Nucleus accumbens (tissue), 56 donors: Measurements from ENCODE around the gene TMEM59L.

Source experiments
- DNase-seq, 56 donors: peaks; one replicate each; lab custom pipeline; 2025; lab: John Stamatoyannopoulos, UW

The TMEM59L gene

GRCh38 chr19:18636183-18636968 is 23.7 kb downstream of the TMEM59L start:
- peak; percentile 65 to 99 (median 95) for DNase-seq

DNA sequence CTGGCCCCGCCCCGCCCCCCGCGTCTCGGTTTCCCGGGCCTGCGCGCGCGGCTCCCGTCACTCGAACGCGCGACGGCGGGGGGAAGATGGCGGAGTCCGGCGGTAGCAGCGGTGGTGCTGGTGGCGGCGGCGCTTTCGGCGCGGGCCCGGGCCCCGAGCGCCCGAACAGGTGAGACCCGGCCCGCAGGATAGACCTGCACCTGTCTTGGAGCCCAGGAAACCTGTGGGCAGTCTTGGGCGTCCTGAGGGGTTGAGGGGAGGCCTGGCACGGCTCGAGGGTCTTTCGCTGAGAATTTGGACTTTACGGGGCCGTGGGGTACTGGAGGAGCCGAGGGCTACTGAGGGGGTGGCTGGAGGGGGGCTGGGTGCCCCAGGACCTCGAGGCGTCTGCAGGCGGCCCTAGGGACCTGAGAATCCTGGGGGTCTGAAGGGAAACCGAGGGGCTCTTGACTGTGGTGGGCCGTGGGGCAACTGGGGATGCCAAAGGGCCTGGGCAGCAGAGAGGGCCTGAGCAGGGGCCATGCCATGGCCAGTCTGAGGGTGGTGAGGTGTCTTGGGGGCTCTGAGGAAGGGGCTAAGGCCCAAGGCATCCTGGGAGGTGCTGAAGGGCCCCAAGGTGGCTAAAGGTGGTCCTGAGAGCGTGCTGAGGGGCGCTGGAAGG is 24.4 kb downstream of the TMEM59L start, which contains the start of gene KLHL26:
Gene KLHL26, plus strand, starts transcription at position 60 of the 661 bp plus-strand sequence. Its CDS starts 27 bp downstream, at position 87.
- DNase-seq, result no peak

GRCh38 chr19:18637673-18638630 is 25.3 kb downstream of the TMEM59L start:
- peak in 14 of 56 donors; percentile 9 to 32 (median 16) for DNase-seq

- no peak for DNase-seq
These were observed 27.1 kb downstream of the TMEM59L start for GRCh38 chr19:18639706-18640243.

- DNase-seq, result peak in 37 of 56 donors; percentile 15 to 79 (median 52)
These were observed 31.7 kb downstream of the TMEM59L start for GRCh38 chr19:18644196-18645034.

GRCh38 chr19:18645035-18645511 is 32.4 kb downstream of the TMEM59L start:
- DNase-seq, result peak in 52 of 56 donors; percentile 20 to 94 (median 74)

DNA sequence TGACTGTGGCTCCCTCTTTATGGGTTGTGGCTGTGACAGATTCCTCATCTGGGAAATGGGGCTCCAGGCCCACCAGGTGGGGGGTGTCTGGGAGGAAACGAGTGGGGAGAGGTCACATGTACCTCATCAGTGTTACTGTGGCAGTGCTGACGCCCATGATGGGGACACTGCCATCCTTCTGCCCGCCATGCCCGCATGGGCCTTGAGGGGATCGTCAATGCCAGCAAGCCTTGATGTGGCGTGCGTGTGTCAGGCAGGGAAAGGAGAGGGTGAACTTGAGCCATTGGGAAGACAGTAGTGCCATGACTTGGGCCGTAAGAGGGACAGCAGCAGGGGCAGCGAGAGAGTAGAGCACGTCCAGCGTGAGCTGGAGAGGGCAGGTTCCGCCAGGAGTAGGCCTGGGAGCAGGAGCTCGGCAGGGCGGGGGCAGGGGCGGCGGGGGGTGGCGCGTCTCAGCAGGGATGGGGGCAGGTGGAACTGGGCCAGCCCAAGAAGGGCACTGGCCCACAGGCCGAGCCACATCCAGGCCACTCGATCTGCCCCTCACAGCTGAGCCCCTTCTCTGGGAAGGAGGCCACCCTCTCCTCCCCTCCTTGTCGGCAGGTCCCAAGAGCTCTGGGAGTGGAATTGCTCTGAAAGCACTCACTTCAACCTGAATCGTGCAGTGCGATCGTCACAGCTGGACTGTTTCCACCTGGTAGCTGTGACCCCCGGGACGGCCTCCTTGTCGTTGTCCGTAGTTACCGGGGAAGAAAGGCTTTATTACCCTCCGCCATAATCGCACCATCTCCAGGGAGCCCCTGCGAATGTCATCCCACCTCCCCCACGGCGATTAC is 34.1 kb downstream of the TMEM59L start:
- peak in 4 of 56 donors; percentile 10 to 59 (median 34) for DNase-seq

- DNase-seq, result no peak
These were observed 34.7 kb downstream of the TMEM59L start for GRCh38 chr19:18647371-18647767.

DNA sequence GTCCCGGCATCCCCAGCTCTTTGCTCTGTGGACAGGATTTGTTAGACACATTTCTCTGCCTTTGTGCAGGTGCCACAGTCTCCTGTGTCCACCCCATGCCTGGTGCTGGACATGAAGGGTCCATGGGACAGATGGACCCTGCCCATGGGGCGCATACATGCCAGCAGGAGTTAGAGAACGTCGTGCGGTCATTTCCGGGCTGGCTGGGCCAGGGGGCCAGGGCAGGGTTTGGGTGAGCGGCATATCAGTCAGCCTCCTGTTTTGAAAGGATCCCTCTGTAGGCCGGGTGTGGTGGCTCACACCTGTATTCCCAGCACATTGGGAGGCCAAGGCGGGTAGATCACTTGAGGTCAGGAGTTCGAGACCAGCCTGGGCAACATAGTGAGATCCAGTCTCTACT is 35.1 kb downstream of the TMEM59L start:
- DNase-seq, result no peak

DNA sequence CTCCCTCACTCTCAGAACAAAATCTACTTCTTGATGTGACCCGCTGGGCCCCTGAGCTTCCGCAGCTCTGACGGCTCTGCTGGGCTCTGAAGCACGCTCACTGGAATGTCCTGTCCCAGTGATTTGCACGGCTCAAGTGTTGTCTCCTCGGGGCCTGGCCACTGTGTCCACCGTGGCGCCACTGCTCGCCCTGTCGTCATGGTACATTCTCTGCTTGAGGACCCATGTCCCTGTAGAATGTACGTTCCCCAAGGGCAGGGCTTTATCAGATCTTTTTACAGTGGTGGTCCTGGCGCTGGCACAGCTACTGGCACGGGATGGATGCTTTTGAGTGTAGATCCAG is 36.3 kb downstream of the TMEM59L start:
- DNase-seq, result no peak

DNA sequence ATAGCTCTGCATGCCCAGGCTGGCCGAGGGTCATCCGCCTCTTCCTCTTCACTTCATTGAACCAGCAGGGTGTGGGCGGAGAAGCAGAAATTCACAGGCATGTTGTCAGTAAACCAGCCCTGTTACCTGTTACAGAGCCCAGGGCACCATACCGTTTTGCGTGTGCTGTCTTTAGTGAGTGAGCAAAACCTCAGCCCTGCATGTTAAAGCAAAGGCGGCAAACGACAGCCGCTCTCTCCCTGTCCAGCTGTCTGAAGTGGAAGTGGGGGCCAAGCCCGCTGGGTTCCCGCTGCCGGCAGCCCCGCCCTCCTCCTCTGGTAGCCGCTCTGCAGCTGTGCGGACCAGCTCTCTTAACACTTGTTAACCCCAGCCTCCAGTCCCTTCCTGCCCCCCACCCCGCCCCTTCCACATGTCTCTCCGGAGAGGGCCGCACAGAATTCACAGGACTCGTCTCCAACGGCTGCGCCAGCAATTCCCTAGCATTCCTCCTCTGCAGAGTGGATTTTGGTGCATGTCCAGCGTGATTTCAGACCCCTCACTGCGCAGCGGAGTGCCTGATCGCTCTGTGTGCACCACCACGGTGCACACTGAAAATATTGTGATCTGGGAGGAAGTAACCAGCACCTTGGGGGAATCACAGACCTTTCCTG is 36.8 kb downstream of the TMEM59L start:
- peak in 37 of 56 donors; percentile 11 to 75 (median 36) for DNase-seq

DNA sequence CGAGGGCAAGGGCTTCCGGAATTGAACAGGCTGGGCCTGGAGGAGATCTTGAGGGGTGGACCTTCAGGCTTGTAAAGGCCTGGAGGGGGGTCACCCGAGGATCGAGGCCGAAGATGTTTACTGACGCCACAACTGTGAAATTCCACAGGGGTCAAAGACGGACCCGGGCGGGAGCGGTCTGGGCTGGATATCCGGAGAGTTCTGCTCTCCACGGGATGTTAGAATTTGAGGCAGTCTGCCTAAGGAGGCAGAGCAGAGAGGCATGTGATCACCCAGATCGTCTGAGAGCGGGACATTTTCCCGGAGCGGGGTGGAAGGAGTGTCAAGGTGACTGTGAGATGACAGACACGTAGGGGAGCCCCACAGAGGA is 37.3 kb downstream of the TMEM59L start:
- DNase-seq, result peak in 2 of 56 donors; percentile 8 to 48

- DNase-seq, result no peak
These were observed 37.9 kb downstream of the TMEM59L start for GRCh38 chr19:18650468-18651041.

DNA sequence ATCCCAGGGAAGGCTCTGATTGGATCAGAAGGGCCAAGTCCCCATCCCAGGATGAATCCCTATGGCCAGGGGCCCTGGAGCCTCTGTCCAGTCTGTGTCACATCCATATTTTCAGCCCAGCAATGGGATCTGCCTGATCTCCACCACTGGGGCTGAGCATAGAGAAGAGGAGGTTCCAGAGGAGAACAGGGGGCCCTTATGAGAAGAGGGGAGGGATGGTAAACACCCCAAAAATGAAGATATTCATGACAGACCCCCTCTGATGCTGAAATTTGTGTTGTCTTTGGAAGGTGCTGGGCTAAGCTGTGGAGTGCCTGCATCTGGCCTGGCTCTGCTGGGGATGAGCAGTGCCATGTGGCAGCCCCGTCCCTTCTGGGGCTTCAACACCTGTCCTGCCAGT is 38.6 kb downstream of the TMEM59L start:
- DNase-seq, result no peak

- DNase-seq, result no peak
These were observed 39.1 kb downstream of the TMEM59L start for GRCh38 chr19:18651733-18652132.

DNA sequence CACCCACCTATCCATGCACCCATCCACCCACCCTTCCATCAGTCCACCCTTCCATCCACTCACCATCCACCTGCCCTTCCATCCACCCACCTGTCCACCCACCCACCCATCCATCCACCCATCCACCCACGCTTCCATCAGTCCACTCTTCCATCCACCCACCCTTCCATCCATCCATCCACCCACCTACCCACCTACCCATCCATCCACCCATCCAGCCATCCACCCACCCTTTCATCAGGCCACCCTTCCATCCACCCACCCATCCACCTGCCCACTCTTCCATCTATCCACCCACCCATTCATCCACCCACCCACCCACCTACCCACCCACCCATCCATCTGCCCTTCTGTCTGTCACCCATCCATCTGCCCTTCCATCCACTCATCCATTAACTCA is 41.2 kb downstream of the TMEM59L start:
- DNase-seq, result no peak

DNA sequence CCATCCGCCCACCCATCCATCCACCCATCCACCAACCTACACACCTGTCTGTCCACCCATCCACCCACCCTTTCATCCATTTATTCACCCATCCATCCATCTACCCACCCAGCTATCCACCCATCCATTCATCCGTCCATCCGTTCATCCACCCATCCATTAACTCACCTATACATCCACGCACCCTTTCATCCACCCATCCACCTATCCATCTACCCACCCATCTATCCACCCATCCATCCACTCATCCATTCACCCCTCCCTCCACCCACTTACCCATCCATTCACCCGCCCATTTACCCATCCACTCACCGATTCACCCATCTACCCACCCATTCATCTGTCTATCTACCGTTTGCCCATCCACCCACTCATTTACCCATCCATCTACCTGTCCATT is 41.8 kb downstream of the TMEM59L start:
- DNase-seq, result no peak
